Stimulated activated naive CD8-positive, alpha-beta T cell treated with anti-CD3 and anti-CD28 coated beads, Interleukin-15, Interleukin-2, amounts not matched to agents 100 ng/mL and 50 ng/mL, for 24 hours (primary cell): ENCODE data around the gene IDH3G.
"Not testable (repeated sequence)": the region's sequence is repeated elsewhere in the genome, so short reads cannot be mapped to it uniquely, and the experiment has no call there.

Experiments used
- H3K27ac Mint-ChIP-seq: one replicate; pipeline ENCODE4 v1.8.0; 2021; ENCODE audit warnings: mild to moderate bottlenecking, mixed read lengths
- H3K27me3 Mint-ChIP-seq: one replicate; pipeline ENCODE4 v1.8.0; 2021; ENCODE audit warnings: mixed read lengths
- H3K36me3 Mint-ChIP-seq: one replicate; pipeline ENCODE4 v1.8.0; 2021; ENCODE audit warnings: low read depth, mixed read lengths
- H3K4me1 Mint-ChIP-seq: one replicate; pipeline ENCODE4 v1.8.0; 2021; ENCODE audit warnings: low read depth, mixed read lengths
- H3K4me3 Mint-ChIP-seq: one replicate; pipeline ENCODE4 v1.8.0; 2021; ENCODE audit warnings: mild to moderate bottlenecking, mixed read lengths
- H3K9me3 Mint-ChIP-seq: one replicate; pipeline ENCODE4 v1.8.0; 2021; ENCODE audit warnings: mixed read lengths

IDH3G gene

GRCh38 chrX:153744210-153745066, 49.7 kb downstream of the IDH3G start:
- Mint-ChIP-seq H3K4me1 (peaks cover 13% of the 10 kb centered on the region), H3K27ac (no peak overlapping the region), H3K36me3 (no peaks in the 10 kb centered on the region), H3K4me3 (no peak overlapping the region), H3K9me3 (no peaks in the 10 kb centered on the region), H3K27me3 (peaks cover 6% of the 10 kb centered on the region)

- not testable (repeated sequence) for H3K9me3 Mint-ChIP-seq, H3K27ac Mint-ChIP-seq
- peaks cover 13% of the 10 kb centered on the region for H3K4me1 Mint-ChIP-seq
Measured at GRCh38 chrX:153743468-153744209, 50.5 kb downstream of the IDH3G start.

GRCh38 chrX:153742796-153743467, 51.2 kb downstream of the IDH3G start:
- not testable (repeated sequence) for H3K4me3 Mint-ChIP-seq, H3K27me3 Mint-ChIP-seq, H3K36me3 Mint-ChIP-seq, H3K27ac Mint-ChIP-seq, H3K9me3 Mint-ChIP-seq
- H3K4me1 Mint-ChIP-seq = peaks cover 13% of the 10 kb centered on the region

More at GRCh38 chrX:153743468-153744209, 50.5 kb downstream of the IDH3G start:
- not testable (repeated sequence) for H3K4me3 Mint-ChIP-seq, H3K36me3 Mint-ChIP-seq, H3K27me3 Mint-ChIP-seq

GRCh38 chrX:153742111-153742510, 52.1 kb downstream of the IDH3G start:
- not testable (repeated sequence) for H3K36me3 Mint-ChIP-seq, H3K4me3 Mint-ChIP-seq, H3K9me3 Mint-ChIP-seq, H3K27me3 Mint-ChIP-seq, H3K27ac Mint-ChIP-seq
- H3K4me1 Mint-ChIP-seq = peaks cover 13% of the 10 kb centered on the region

DNA sequence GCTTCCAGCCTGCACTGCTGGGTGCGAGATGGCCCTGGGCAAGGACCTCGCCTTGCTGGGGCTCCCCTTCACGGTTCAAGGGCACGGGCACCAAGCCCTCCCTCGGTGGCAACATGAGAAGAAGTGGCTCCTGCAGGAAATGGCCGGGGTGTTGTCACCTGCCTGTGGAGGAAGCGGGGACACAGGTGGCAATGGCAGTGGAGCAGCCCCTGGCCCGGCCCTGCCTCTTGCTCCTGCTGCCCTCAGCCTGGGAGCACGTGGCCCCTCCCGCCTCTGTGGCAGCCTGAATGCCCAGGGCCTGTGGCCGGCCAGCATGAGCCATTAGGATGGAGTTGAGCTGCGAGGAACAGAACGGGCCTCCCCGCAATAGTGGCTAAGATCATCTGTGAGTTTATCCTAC, 52.7 kb downstream of the IDH3G start:
- Mint-ChIP-seq H3K36me3 (no peaks in the 10 kb centered on the region), H3K27me3 (peaks cover 5% of the 10 kb centered on the region), H3K4me1 (peaks cover 13% of the 10 kb centered on the region), H3K9me3 (no peaks in the 10 kb centered on the region), H3K4me3 (no peak overlapping the region), H3K27ac (no peak overlapping the region)

- no peak overlapping the region for H3K4me3 Mint-ChIP-seq
- H3K36me3 Mint-ChIP-seq = no peaks in the 10 kb centered on the region
- H3K27me3 Mint-ChIP-seq = no peaks in the 10 kb centered on the region
- H3K9me3 Mint-ChIP-seq = no peaks in the 10 kb centered on the region
- H3K27ac Mint-ChIP-seq = no peak overlapping the region
- H3K4me1 Mint-ChIP-seq = peaks cover 13% of the 10 kb centered on the region
Measured at GRCh38 chrX:153740631-153741222, 53.4 kb downstream of the IDH3G start.

DNA sequence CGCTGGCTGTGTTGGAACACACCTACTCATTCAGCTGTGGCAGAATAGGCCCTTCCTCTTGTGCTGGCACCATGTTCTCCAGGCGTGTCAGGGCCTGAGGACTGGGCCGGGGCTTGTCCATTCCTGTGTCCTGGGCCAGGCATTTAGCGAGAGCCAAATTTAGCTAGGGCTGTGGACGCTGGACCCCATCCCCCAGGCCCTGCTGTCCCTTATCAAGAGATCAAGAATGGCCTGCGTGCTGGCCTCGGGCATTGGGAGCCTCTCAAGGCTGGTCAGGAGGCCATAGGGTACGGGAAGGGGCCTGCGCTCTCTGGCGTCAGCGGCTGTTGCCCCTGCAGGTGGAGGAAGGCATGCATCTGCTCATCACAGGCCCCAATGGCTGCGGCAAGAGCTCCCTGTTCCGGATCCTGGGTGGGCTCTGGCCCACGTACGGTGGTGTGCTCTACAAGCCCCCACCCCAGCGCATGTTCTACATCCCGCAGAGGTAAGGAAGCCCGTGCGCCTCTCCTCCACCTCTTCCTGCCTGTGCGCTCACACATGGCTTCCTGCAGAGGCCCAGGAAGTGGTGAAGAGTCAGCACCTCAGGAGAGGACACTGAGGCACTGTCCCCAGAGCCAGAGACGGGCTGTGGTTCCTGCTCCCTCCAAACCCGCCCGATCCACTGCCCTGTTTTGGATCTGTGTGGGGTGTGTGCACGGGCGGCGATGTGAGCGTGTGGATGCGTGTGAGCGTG, 54.3 kb downstream of the IDH3G start:
- no peaks in the 10 kb centered on the region for H3K9me3 Mint-ChIP-seq
- no peaks in the 10 kb centered on the region for H3K36me3 Mint-ChIP-seq
- H3K27ac Mint-ChIP-seq = no peak overlapping the region
- no peak overlapping the region for H3K4me3 Mint-ChIP-seq
- H3K27me3 Mint-ChIP-seq = no peaks in the 10 kb centered on the region
- peaks cover 21% of the 10 kb centered on the region for H3K4me1 Mint-ChIP-seq

- Mint-ChIP-seq H3K27me3 (no peaks in the 10 kb centered on the region), H3K4me1 (peaks cover 18% of the 10 kb centered on the region), H3K27ac (no peak overlapping the region), H3K9me3 (no peaks in the 10 kb centered on the region), H3K4me3 (no peak overlapping the region), H3K36me3 (no peaks in the 10 kb centered on the region)
Measured at GRCh38 chrX:153738056-153738605, 56.0 kb downstream of the IDH3G start.

DNA sequence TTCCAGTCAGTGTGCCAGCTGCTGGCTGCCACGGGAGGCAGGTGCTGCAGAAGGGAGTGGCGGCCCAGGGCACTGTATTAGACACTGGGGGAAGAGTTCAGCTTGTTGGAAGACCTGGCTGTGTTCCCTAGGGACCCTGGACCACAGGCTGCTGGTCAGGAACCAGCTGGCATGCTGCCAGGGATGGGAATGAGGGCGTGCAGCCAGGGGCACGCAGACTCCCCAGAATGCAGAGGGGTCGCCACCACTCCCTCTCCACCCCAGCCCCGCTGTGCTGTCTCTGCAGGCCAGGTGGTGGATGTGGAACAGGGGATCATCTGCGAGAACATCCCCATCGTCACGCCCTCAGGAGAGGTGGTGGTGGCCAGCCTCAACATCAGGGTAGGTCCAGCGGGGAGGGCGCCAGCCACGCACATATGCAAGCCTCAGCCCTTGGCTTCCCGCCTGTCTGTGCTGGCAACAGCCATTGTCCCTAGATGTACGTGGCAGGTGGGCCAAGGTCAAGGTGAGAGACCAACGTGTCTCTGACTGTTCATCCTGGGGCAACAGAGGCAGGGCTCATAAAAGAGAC, 57.2 kb downstream of the IDH3G start:
- H3K27ac Mint-ChIP-seq = no peak overlapping the region
- H3K27me3 Mint-ChIP-seq = no peaks in the 10 kb centered on the region
- no peaks in the 10 kb centered on the region for H3K36me3 Mint-ChIP-seq
- H3K4me1 Mint-ChIP-seq = peaks cover 21% of the 10 kb centered on the region
- no peak overlapping the region for H3K4me3 Mint-ChIP-seq
- no peaks in the 10 kb centered on the region for H3K9me3 Mint-ChIP-seq

GRCh38 chrX:153736071-153736820, 57.9 kb downstream of the IDH3G start:
- no peak overlapping the region for H3K27ac Mint-ChIP-seq
- peaks cover 28% of the 10 kb centered on the region for H3K4me1 Mint-ChIP-seq
- H3K9me3 Mint-ChIP-seq = no peaks in the 10 kb centered on the region
- H3K27me3 Mint-ChIP-seq = no peaks in the 10 kb centered on the region
- no peak overlapping the region for H3K4me3 Mint-ChIP-seq
- no peaks in the 10 kb centered on the region for H3K36me3 Mint-ChIP-seq
